HG02759 (cell line): Measurements from ENCODE around the gene CADM3.
A peak's percentile ranks its signal among the peaks of the same experiment; 100 is the strongest.

Source experiments
- ATAC-seq: cut with Tn5 transposase; IDR thresholded peaks from one replicate; pipeline ENCODE4 v1.9.1; 2021; ENCODE audit warnings: mild to moderate bottlenecking, moderate library complexity; ENCODE audit not compliant: unreplicated experiment

CADM3 gene

DNA sequence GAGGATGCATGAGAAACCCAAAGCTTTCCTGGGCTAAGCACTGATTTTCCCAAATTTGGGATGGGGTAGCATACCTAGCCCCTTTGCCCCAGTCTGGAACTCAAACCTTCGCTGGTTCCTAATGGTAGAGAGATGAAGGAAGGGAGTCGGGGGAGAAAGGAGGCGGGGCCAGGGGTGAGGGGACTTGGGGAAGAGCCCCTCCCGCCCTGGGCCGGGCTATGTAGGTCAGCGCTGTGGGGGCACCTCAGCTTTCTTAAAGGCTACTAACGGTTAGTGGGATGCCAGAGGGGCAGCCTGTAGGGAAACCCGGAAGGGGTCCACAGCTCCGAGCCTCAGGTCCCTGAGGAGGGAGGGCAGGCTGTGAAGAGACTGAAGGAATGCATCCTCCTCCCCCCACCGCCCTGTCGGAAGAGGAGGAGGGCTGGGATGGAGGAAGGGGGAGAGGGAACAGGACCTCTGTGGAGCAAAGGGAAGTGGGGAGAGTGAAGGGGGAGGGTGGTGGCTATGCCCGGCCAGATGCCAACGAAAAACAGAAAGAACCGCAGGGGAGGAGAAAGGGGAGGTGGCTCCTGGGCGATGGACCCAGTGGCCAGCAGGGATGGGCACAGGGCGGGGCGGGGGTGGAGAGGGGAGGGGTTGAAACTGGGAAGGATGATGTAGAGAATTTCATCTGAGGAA lies 1.3 kb downstream of the CADM3 start:
- ATAC-seq, result no peak

DNA sequence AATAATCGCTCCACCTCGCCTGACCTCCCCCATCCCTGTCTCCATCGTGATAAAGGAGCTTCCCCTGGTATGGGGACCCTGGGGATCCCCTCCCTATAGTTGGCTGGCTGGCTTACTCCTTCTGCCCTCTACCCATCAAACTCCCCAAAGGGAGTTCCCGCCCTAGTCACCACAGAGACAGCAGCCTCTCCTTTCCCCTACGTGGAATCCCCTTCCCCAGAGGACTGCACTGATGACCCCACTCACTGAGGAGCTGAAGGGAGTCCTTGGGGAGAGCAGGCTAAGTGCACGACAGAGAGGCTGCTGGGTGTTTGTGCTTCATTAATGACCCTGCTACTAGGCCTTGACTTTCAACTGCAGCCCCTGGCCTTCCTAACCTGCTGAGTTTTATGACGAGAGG lies 1.9 kb downstream of the CADM3 start:
- ATAC-seq, result no peak

DNA sequence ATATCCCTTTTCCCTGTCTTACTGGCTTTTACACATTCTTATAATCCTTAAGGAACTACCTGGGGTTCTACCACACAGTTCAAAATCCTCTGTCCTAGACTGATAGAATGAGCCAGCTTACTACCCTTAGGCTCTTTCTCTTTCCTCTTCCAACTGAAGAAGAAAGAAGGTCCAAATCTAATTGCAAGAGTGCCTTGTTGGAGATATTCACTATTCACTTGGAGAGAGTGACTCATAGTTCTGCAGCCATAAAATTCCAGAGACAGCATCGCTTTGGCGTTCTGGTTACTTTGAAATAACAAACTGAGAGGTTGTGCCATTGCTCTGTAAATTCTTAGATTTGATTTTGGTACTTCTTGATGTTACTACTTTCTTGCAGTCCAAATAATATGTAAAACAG lies 4.2 kb downstream of the CADM3 start:
- ATAC-seq, result no peak

DNA sequence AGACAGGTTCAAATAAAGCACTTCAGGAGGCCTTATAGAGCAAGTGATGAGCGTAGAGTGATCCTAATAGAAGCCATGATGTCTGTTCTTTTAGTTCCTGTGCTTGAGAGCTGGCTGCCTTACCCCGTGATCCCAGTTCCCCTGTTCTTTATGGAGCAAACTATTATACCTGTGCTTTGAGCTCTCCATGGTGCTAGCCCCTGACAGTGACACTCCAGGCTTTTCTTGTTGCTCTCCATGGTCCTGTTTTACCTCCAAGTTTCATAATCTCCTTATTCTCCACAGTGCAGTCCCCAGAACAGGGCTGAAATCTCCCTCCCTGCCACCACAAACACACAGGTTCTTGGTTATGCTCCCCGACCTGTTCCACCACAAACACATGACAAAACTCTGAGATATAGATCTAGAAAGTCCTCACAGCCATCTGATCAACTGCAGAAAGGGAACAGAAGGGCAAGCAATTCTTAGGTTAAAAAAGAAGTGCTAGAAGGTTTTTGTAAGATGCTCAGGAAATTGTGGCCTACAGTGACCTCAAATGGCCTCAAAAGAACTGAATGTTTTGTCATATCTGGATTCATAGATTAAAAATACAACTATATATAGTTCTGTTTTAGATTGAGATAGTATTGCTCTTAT lies 6.0 kb downstream of the CADM3 start:
- ATAC-seq, result no peak

DNA sequence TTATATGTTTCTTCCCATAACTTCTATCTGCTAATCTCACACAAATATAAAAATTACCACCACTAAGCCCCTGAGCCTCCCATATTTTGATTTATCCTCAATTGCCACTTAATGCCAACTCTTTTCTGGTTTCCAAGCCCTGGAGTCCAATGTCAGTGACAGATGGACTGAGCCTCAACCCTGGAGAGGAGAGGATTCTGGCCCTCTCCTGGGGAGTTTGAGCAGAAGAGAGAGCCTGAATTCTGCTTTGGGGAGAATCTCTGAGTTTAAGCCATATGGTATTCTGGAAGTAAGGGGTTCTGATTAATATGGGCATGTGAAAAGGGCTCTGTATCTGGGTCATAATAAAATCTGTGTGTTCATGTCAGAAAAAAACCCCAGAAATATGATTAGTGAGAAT lies 8.5 kb downstream of the CADM3 start:
- ATAC-seq, result no peak

DNA sequence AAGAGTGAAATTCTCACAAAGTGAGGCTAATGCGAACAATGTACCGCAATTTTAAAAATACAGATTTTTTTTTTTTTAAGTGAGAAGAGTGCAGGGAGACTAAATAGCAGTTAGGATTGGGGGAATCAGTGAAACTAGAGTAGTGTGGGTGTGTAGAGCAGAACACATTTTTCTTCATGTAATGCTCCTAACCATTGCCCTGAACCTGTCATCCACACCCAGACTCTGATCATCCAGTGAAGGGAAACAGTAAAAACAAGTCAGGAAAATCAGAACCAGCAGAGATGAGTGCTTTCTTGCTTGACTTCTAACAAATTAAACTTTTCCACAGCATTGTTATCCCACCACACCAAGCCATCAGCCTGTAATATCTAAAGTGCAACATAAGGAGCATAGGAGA lies 9.1 kb downstream of the CADM3 start:
- ATAC-seq, result no peak

DNA sequence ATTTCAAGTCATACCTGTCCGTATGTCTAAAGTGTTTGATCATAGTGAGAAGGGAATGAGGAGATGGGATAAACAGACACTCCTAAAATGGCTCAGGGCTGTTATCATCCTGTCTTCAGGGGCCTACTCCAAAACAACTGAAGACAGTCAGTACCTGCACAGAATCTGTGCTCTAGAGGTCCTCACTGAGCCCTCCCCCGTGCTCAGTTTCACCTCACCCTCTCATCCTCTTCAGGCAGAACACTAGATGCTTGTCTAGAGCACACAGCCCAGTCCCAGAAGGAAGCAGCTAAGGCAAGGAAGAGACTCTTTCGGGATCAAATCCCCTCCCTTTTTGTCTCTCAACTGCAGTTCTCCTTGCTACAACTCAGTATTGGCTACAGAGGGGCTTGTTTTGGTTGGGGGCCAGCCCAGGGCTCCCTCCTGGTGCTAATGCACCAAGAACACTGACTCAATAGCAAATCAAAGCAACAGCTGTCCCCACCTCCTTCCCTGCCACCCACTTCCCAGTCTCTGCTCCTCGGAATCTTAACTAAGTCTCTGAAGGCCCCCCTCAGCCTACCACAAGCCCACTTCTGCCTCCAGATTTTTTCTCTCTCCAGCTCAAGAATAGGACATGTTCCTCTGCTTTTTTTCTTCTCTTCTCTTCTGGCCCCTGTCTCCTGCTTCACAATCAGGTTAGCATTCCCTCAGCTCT lies 10.1 kb downstream of the CADM3 start:
- ATAC-seq, result no peak

DNA sequence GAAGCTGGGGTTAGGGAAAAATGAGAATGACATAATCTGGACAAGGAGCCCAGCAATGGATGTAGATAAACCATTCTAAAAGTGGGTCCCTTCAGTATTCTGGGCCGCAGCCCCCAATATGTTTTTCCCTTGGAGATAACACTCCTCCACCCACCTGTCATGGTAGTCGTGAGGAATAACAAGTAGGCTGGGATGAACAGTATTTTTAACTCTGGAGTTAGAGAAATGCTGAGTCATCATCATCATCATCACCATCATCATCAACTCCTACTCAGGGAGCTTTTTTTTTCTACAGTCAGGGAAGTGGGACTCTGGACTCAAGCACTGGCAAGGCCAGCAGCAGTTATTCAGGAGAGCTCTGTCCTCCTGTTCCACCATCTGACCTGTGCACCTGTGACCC lies 12.8 kb downstream of the CADM3 start:
- ATAC-seq, result no peak

DNA sequence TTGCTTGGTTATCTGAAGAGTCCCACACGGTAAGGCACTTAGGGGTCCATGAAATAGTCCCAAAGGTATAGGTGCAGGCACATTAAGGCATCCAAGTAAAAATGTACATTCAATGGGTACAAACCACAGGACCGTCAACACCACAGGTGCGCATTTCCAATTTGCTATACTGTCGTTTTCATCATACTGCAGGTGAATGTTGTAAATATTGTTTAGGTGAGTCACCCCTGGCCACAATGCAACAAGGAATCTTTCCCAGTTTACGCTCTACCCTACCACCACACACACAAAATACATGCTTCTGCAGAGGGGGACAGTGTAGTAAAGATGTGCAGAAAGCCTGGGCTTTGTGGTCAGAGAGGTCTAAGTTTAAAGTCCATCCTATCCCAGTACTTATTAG lies 13.7 kb downstream of the CADM3 start:
- ATAC-seq, result no peak

DNA sequence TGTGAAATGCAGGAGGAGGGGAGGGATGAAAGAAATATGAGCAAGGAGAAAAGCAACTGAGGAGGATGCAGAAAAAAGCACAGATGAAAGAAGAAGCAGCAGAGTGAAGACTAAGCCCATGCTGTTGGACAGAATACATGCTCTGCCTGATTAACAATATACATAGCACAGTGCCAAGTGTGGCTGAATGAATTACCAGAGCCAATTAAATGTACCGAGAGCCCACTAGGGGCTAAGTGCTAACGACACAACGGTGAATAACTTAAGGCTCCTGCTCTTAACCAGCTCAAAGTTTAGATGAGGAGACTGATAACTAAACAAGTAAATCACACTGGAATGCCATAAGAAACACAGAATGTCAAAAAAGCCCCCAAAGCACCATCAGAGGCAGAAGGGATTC lies 15.6 kb downstream of the CADM3 start:
- no peak for ATAC-seq

DNA sequence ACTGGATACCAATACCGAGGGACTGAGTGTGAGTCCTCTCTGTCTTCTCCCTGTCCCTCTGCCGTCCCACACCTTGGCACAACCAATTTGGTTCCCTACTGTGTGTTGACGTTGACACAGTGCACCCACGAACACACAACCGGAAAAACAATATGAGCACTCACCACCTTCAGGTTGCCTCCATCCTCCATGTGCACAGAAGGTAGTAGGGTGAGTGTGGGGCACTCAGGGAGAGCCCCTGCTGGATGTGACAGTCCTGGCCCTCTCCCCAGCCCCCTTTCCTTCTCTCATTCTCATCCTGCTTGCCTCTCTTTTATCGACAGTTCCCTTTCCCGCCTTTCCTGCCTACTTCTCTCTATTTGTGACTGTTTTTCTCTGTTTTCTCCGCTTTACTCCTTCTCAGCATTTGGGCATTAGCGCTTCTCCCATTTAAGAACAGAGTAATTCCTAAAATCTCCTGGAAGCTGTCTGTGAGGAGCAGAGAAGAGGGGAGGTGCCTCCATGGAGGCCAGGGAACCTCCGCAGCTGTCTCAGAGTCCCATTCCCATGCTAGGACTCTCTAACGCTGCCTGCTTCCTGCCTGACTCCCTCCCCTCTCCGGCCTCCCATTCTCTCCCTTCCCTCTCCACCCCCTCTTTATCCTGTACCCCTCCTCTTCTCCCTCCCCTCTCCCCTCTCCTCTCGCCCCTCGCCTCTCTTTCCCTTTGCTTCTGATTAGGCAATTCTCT lies 16.4 kb downstream of the CADM3 start:
- ATAC-seq, result no peak

DNA sequence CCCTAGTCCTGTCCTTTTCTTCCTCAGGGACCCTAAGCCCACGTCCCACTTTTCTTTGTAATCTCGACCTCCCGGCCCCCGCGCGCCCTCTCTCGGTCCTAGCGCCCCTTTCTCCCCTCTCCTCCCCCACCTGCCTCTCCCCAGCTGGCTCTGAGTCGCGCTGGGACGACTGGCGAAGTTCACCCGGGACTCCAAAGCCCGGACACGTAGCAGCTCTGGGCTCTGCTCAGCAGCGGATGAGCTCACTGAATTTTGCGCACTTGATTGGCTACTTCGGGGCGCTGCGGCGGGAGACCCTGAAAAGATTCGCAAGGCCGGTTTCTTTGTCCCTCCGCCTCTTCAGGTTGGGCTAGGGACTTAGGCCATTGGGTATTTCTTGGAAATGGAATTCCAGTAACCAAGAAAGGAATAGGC lies 17.0 kb downstream of the CADM3 start:
- ATAC-seq, result peak; percentile 98

DNA sequence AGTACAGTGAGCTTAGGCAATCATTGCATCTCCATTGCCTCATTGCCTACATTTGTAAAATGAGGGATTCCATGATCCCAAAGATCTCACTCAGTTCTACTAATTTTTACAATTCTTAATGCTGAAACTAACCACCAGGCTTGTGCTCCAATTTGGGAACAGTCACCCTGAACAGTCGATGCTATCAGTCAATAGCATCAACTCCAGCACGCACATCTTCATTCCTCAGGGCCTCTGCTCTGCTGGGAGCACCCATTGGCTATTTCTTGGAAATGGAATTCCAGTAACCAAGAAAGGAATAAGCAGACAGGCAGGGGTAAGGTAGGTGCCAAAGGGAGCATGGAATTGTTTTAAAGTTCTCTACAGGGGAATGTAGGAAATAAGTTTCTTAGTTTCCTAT lies 19.0 kb downstream of the CADM3 start:
- no peak for ATAC-seq

DNA sequence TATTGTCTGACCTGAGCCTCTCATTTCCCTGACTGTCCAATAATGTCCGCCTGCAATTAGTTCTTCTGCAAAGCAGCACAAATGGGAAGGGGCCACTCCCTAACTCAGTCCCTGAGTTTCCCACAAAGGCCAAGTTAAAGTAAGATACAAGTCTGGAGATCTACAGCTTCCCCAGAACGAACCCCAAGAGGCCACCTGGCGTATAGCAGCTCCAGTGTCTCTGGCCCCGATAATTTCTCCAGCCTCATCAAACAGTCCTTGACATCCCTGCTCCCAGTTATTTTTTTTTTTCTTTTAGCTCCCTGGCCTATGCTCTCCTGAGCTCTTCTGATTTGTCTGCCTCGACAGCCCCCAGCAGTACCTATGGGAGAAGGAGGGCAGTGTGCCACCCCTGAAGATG lies 25.1 kb downstream of the CADM3 start:
- ATAC-seq, result no peak

DNA sequence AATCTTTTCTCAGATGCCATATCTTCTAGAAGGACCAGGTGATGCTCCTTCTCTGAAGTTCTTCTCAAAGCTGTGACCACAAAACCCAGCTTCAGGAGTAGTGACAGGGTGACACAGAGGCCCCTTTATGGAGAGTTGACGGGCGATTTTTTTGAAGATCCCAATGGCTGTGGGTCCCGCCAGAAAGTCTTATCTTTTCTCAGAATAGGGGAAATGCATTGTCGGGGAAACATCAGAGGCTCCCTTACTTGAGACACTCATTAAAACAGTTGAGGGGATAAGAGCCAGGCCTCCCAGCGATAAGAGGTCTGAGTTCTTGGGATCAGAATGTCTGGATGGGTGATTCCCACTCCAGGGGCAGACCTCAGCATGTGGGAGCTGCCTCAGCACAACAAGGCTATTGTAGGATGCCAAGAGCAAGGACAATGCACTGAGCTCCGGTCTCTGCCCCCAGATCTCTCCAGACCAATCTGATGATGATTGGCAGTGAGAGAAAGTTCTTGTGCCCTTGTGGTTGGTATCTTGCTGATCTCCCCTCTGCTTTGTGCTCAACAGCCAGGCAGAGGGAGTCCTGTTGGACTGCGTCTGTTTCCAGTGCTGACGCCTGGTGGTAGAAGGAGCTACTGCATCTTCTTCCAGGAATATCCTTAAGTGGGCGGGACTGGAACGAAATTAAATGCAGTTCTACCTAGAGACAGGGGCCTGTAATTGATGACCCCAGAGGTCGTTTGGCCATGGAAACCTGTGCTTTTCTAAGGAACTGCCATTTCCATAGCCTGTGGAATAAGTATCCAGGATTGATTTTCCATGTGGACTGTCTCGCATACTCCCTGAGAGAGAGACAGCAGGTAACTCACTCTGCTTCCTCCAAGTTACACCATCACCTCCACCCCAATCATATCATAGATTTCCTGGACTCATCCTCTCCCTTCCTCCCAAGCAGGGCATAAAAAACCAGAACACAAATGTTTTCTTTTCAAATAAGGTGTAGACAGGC lies 26.4 kb downstream of the CADM3 start:
- ATAC-seq, result peak; percentile 92

DNA sequence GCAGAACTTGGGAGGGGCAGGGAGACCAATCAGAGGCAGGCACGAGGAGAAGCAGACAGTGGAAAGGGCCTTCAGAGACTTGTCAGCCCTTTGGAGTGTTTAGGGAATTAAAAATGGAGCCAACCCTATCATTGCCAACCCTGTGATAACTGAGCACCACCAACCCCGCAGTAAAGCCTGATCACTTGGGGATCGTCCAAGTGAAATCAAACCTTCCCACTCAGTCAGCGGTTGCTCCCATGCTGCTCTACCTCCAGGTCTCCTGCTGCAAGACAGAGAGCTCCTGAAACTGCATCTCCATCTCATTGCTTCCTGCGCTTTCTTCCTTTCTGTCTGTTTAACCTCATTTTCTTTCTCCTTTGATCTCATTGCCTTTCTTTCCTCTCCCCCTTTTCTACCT lies 28.5 kb downstream of the CADM3 start:
- no peak for ATAC-seq

DNA sequence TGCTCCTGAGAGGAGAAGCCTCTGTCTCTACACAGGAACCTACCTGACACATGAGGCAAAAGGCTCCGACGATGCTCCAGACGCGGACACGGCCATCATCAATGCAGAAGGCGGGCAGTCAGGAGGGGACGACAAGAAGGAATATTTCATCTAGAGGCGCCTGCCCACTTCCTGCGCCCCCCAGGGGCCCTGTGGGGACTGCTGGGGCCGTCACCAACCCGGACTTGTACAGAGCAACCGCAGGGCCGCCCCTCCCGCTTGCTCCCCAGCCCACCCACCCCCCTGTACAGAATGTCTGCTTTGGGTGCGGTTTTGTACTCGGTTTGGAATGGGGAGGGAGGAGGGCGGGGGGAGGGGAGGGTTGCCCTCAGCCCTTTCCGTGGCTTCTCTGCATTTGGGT lies 29.4 kb downstream of the CADM3 start:
- ATAC-seq, result no peak

DNA sequence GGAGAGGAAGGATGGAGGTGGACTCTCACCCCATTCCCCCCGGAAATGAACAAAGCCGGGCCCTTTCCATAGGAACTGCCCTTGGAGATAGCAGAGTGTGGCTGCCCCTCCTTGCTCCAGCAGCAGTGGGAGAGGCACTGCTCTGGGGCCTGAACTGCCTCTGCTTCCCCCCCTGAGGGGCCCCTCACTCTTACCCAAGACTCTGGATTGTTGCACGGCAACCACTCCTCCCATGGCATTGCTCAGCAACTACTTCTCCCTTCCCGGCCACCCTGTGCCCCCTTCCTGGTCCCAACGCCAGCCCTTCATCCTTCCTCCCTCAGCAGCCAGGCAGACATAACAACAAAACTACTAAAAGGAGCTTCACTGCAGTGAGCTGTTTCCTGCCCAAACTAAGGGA lies 30.2 kb downstream of the CADM3 start:
- no peak for ATAC-seq

DNA sequence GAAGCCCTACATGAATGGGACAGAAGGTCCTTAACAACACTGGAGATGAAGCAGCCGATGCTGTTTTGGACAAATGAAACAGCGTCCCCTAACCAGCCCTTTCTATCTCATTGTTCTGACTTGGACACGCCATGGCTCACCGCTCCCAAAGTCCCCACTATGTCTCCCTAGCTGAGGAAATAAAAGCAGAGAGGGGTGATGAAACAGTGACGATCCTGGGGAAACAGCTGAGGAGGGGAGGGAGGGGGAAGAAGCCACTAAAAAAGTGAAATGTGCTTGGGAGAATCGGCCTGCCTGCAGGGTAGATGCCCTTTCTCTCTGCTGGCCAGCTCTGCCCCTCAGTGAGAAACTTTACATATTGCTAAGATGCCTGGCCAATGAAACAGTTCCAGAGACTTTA lies 32.2 kb downstream of the CADM3 start:
- no peak for ATAC-seq
